Fibroblast of the aortic adventitia (primary cell): ENCODE results near the gene PSME3IP1. TPM values are rescaled to one million over a fixed set of nuclear protein-coding genes. Genes with fewer than 3 reads are reported as not detected.
"Not testable (repeated sequence)": the region's sequence is repeated elsewhere in the genome, so short reads cannot be mapped to it uniquely, and the experiment has no call there.

Experiments
- DNase-seq: peaks from one replicate; pipeline ENCODE4 v3.0.0-alpha.2; 2010; ENCODE audit warnings: low read depth
- H3K4me3 ChIP-seq: 2 replicates; pipeline ENCODE4 v1.5.1; 2011; ENCODE audit warnings: low read depth, mild to moderate bottlenecking, control low read depth, low read length, moderate library complexity
- total RNA-seq: library from RNA; depleted of rRNA; stranded (reverse); fragments of >200 nt; gene quantifications from 2 replicates; pipeline ENCODE4 v1.2.3, GENCODE V29; 2012; ENCODE audit warnings: low replicate concordance
- TF ChIP-seq, protein P1 (sequence below): IDR thresholded peaks from 2 replicates; pipeline ENCODE4 v1.5.1; 2011; ENCODE audit warnings: mild to moderate bottlenecking, low read length, control low read depth, inconsistent platforms; ENCODE audit not compliant: insufficient read depth

PSME3IP1 gene
- total RNA-seq, 1 donor = 71.5 TPM

DNA sequence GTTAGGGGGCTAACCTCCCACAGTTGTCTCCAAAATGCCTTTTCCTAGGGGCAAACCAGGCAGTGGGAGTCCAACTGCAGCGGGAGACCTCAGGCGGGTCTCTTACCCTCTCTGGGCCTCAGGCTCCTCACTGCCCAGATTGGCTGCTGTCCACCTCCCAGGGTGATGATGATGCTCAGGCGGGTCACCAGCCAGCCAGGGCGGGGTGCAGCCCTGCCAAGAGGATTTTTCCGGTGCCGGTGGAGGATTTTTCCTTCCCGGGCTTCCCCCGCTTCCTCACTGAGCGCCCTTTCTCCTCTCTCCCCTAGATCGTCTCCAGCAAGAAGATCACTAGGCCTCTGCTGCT lies 70.7 kb downstream of the PSME3IP1 start:
- no peak for DNase-seq
- H3K4me3 ChIP-seq = no peak overlapping the region
- TF ChIP-seq, protein P1, sequence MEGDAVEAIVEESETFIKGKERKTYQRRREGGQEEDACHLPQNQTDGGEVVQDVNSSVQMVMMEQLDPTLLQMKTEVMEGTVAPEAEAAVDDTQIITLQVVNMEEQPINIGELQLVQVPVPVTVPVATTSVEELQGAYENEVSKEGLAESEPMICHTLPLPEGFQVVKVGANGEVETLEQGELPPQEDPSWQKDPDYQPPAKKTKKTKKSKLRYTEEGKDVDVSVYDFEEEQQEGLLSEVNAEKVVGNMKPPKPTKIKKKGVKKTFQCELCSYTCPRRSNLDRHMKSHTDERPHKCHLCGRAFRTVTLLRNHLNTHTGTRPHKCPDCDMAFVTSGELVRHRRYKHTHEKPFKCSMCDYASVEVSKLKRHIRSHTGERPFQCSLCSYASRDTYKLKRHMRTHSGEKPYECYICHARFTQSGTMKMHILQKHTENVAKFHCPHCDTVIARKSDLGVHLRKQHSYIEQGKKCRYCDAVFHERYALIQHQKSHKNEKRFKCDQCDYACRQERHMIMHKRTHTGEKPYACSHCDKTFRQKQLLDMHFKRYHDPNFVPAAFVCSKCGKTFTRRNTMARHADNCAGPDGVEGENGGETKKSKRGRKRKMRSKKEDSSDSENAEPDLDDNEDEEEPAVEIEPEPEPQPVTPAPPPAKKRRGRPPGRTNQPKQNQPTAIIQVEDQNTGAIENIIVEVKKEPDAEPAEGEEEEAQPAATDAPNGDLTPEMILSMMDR = no peak

DNA sequence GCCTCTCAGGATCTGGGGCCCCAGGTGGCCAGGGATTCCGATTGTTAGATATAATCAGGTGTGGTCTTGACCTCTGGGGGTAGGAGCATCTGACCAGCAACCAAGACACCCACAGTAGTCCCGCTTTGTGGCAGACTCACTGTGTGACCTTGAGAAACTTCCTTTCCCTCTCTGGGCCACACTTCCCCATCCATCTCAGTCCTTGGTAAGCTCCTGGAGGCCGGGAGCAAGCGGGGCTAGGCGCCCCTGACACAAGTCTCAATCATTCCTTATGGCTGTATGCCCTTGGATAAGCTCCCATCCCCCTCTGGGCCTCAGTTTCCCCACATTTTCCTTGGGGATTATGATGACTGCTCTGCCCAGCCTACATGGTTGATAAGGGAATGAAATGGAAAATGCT lies 72.2 kb downstream of the PSME3IP1 start:
- no peak for DNase-seq
- no peak overlapping the region for H3K4me3 ChIP-seq
- TF ChIP-seq, protein P1 = no peak

DNA sequence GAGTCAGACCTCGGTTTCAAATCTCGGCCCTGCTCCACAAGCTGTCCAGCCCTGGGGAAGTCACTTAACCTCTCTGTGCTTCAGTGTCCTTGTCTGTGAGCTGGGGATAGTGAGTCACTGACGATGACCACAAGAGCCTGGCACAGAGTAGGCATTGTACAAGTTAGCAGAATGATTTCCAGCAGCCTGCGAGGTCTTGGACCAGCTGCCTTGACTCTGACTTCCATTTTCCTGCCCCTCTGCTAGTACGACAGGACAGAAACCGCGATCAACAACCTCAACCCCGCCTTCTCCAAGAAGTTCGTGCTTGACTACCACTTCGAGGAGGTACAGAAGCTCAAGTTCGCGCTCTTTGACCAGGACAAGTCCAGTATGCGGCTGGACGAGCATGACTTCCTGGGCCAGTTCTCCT lies 72.8 kb downstream of the PSME3IP1 start:
- DNase-seq = peak; percentile 25
- H3K4me3 ChIP-seq = no peak overlapping the region
- TF ChIP-seq, protein P1 = no peak

DNA sequence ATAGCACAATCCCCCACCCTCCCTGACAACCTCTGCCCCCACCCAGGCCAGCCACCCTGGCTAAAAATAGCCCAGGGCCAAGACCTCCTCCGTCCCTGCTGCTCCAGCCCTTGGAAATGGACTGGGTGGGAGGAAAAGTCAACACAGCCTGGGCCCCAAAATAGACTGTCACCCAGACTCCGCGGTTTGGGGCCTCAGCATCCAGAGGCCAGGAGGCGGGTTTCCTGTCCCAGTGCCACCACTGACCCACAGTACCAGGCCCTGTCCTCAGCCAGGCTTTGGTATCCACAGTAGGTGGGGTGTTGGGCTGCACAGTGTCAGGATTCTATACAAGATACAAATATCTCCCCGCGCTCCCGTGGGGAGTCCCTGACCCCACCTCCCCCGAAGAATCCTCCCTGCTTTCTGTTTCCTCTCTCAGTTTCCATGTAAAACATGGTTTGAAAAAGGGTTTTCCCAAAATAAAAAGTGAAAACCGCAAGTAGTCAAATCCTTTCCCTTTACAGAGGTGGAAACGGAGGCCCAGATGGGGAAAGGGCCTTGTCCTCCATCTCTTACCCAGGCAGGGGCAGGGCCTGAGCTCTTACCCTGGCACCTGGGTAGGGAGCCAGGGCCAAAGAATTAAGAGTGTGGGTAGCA lies 73.3 kb downstream of the PSME3IP1 start:
- no peak overlapping the region for H3K4me3 ChIP-seq
- DNase-seq = no peak
- TF ChIP-seq, protein P1 = no peak

DNA sequence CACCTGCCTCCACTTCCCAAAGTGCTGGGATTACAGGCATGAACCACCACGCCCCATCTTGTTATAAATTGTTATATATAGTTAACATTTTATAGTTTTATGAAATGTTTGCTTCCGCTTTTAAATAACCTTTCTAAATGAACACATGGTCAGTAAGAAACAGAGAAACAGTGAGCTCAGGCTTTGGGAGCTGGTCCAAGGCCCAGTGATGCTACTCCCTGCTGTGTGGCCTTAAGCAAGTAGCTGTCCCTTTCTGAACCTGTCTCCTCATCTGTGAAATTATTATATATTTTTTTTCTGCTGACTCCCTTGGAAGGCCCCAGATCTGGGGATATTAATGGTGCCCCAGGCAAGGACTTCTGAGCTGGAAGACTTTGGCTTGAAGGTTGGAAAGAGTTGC lies 74.4 kb downstream of the PSME3IP1 start:
- no peak overlapping the region for H3K4me3 ChIP-seq
- no peak for DNase-seq
- TF ChIP-seq, protein P1 = no peak

DNA sequence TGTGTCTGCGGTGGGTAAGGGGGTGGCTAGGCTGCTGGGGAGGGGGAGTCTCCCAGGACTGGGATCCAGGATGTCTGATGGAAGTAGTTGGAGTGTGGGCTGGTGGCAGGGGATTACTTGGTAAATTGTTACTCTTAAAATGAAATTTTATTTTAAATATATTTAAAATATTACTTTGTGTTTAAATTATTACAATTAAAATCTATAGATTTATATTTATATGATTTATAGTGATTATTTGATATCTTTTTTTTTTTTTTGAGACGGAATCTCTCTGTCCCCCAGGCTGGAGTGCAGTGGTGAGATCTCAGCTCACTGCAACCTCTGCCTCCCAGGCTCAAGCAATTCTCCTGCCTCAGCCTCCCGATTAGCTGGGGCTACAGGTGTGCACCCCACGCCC lies 74.9 kb downstream of the PSME3IP1 start:
- DNase-seq = no peak
- TF ChIP-seq, protein P1 = no peak

DNA sequence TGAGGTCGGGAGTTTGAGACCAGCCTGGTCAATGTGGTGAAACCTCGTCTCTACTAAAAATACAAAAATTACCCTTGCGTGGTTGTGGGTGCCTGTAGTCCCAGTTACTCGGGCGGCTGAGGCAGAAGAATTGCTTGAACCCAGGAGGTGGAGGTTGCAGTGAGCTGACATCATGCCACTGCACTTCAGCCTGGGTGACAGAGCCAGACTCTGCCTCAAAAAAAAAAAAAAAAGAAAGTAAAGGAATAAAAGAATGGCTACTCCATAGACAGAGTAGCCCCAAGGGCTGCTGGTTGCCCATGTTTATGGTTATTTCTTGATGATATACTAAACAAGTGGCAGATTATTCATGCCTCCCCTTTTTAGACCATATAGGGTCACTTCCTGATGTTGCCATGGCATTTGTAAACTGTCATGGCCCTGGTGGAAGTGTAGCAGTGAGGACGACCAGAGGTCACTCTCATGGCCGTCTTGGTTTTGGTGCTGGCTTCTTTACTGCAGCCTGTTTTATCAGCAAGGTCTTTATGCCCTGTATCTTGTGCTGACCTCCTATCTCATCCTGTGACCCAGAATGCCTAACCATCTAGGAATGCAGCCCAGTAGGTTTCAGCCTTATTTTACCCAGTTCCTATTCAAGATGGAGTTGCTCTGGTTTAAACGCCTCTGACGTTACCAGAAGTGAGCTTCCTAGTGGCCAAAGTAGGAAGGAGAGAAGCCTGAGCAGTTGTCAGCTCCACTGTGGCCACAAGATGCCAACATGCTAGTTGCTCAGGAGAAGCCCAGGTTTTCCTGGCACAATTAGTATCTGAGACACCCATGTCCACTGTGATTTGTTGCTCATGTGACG lies 76.4 kb downstream of the PSME3IP1 start:
- not testable (repeated sequence) for DNase-seq, H3K4me3 ChIP-seq

More for the DNA sequence above, 74.9 kb downstream of the PSME3IP1 start:
- H3K4me3 ChIP-seq = no peak overlapping the region
